ENCODE measurements around the gene CEP76.
"Not testable (repeated sequence)": the region's sequence is repeated elsewhere in the genome, so short reads cannot be mapped to it uniquely, and the experiment has no call there.

CEP76 gene

DNA sequence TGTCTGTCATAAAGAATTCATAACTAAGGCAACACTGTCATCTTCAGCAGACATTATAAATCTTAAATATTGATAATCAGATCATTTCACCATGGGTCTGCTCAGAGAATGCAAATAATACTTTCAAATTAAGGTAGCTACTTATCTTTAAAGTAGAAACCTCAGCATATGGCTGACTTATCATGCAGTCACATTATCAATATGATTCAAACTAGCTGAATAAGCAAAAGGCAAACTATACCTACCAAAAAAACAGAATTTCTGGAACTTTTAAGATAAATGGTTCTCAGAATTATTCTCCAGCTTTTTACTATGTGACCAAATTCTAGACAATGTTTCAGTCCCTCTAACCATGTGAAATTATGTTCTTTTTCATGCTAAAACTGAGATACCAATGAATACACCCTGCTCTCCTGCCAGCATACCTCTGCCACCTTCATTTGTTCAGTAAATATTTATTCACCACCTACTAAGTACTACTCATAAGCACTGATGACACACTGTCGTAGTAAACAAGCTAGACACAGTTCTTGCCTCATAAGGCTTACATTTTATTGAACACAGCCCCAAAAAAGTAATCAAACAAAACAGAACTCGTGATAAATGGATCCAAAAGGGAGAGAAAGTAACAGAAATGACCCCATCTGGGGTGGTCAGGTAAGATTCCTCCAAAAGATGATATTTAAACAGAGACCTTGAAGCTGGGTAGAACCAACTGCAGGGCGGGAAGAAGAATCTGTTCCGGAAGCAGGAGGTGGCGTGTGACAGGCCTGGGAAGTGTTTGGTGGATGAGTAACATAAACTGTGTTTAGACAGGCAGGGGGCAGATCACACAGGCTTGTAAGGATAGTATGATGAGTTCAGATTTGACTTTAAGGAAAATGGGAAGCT lies 62.3 kb downstream of the CEP76 start:
- no peak for DNase-seq

DNA sequence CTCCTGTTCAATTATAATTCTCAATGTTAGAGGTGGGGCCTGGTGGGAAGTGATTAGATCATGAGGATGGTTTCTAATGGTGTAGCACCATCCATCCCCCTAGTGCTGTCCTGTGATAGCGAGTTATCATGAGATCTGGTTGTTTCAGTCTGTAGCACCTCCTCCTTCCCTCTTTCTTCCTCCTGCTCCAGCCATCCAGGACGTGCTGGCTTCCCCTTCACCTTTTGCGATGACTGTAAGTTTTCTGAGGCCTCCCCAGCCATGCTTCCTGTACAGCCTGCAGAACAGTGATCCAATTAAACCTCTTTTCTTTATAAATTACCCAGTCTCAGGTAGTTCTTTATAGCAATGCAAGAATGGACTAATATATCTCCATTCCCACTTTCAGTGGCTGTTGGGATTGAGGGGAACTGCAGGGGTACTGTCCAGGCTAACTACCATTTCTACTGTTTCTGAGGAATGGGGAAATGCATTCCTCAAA lies 63.8 kb downstream of the CEP76 start:
- no peak for DNase-seq

DNA sequence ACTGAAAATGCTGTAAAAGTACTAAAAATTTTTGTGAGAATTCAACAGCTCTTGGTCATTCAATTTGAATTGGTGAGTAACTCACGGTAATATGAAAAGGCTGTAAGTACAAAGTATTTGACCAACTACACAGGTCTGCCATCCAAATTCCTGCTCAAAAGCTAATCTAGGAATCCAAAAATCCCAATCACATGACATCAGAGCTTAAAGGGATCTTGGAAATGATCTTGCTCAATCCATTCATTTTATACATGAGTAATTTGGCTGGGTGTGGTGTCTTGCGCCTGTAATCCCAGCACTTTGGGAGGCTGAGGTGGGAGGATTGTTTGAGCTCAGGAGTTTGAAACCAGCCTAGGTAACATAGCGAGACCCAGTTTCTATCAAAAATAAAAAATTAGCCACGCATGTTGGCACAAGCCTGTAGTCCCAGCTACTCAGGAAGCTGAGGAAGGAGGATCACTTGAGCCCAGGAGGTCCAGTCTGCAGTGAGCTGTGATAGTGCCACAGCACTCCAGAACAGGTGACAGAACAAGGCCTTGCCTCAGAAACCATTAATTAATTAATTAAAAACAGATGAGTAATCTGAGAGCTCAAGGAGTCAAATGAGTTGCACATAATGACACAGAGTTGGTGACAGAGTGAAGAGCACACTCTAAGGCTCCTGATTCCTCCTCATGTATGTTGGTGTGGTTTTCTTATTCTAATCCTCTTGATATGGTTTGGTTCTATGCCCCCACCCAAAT lies 64.5 kb downstream of the CEP76 start:
- no peak for DNase-seq

DNA sequence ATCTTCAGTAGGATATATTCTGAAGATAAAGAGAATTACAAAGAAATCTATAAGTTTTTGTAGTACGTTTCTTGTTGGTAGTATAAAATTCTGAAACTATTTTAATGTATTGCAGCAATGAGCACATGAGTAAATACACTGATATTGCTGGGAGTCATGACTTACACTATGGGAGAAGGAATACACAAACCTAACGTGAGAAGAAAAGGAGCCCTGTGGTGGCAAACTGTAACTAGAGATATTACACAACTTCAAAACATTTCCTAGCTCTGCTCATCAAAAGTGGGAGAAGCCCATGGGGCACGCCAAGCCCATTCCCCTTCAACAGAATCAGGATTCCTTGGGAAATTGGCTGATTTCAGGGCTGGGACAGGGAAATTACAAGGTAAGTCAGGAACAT lies 65.1 kb downstream of the CEP76 start:
- DNase-seq: no peak

DNA sequence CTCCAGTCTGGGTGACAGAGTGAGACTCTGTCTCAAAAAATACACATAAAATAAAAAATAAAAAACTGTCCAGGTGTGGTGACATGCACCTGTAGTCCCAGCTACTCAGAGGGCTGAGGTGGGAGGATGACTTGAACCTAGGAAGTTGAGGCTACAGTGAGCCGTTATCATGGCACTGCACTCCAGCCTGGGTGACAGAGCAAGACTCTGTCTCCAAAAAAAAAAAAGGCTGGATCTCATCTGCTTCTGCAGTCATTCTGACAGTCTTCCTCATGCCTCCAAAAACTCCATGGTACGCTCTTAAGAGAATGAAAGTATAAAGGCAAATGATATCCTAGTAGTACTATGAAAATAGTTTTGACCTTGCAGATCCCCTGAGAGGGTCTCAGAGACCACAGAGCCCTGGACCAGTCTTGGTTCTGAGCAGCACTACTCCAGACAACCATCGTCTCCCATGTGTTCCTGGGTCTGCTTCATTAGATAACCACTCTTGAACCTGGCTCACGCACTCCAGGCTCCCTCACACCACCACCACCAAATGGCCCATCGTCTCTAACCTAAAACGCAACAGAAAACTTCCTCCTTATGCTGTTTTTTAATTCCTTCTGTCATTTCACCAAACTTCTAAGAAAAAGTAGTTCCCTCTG lies 70.6 kb downstream of the CEP76 start:
- no peak for DNase-seq

DNA sequence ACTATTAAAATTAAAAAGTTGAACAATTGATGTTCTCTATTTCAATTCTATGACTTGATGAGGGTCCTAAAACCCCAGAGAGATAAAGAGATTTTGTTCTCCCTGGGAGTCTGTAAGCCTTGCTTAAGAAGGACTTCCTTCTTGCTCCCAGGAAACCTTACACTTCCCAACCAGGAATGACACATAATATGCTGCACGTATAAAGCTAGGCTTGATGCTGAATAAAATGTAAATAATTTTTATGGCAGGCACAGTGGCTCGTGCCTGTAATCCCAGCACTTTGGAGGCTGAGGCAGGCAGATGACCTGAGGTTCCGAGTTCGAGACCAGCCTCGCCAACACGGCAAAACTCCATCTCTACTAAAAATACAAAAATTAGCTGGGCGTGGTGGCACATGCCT lies 72.4 kb downstream of the CEP76 start:
- no peak for DNase-seq

DNA sequence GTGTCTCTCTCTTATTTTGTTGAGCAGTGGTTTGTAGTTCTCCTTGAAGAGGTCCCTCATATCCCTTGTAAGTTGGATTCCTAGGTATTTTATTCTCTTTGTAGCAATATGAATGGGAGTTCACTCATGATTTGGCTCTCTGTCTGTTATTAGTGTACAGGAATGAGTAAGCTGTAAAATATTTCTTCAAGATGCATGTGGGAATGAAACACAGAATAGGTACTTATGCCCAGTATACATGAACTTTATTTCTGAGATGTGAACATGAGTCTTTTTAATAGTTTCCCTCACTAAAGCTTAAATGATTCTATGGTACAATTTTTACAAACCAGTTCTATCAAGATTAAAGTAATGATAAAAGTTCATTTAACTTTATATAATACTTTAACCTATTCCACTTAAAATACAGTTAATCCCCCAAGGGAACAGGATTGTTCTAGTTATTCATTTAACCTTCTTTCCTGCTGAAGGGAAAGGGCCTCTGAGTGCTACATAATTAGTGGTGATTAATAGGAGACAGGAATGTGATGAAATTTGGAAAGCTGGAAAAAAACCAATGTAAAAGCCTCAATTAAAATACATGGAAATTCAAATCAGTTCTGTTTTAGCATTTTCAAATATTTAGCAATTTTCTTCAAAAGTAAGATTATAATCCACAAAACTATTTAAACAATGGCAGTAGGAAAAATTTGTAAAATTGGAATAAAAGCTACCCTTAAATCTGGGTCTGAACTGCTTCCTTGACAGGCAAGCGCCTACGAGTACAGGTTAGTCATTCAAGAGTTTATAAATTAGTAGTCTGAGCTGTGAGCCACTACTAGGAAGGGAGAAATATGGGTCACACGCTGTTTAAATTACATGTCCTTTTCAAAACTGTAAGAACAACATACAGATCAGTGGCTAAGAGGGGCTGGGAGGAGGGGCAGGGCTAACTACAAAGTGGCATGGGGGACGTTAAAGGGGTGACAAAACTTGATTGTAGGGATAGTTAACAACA lies 73.5 kb downstream of the CEP76 start:
- DNase-seq: peak in 1 of 5 experiments; percentile 31

DNA sequence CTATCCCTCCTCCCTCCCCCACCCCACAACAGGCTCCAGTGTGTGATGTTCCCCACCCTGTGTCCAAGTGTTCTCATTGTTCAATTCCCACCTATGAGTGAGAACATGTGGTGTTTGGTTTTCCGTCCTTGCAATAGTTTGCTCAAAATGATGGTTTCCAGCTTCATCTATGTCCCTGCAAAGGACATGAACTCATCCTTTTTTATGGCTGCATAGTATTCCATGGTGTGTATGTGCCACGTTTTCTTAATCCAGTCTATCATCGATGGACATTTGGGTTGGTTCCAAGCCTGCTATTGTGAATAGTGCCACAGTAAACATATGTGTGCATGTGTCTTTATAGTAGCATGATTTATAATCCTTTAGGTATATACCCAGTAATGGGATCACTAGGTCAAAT lies 75.3 kb downstream of the CEP76 start:
- DNase-seq: not testable (repeated sequence)

DNA sequence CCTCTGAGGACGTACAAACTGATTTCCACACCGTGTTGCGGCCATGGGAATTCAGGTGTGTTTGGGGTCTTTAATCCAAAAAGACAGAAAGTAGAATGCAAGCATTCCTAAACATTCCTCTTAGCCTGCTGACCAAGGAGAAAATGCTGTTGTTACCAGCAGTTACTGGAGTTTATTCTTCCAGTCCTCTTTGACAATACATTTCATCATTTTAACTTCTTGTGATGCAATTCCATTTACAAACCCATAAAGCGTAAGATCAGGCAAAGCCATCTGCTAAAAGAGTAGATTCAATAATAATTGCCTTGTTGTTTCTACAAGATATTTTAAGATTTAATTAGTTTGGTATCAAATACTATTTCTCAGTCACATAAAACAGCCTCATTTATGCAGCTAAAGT lies 77.3 kb downstream of the CEP76 start:
- no peak for DNase-seq
